Suprapubic skin (tissue), 4 donors: Measurements from ENCODE around the gene ATP6V1F.

Source experiments
- CTCF ChIP-seq, 2 donors: fragments of 200-600 bp in 1 of 2; fragments of 450-650 bp in 1 of 2; sonication (generic) in 1 of 2; IDR thresholded peaks; one replicate each; pipeline ENCODE4 v1.5.1; 2016 to 2019; ENCODE audit warnings: antibody characterized with exemption in 2 of 2, mild to moderate bottlenecking in 1 of 2, moderate library complexity in 1 of 2
- POLR2A ChIP-seq, 2 donors: fragments of 450-650 bp; IDR thresholded peaks; one replicate each; pipeline ENCODE4 v1.6.1; 2017; ENCODE audit warnings: antibody characterized with exemption in 2 of 2, mild to moderate bottlenecking in 2 of 2, moderate library complexity in 2 of 2
- POLR2AphosphoS5 ChIP-seq, 3 donors: sonication (generic); formaldehyde crosslinking; IDR thresholded peaks; one replicate each; pipeline ENCODE4 v1.6.1; 2017; ENCODE audit warnings: antibody characterized with exemption in 3 of 3

- no peak for TF ChIP-seq CTCF (IDR thresholded peaks at IDR 0.05)
- no peak for TF ChIP-seq POLR2A (IDR thresholded peaks at IDR 0.05)
- no peak for TF ChIP-seq POLR2AphosphoS5 (IDR thresholded peaks at IDR 0.05)
Measured at GRCh38 chr7:128845475-128845874, 17.2 kb upstream of the ATP6V1F start.
